B cell (primary cell): ENCODE measurements around the gene GGNBP2. TPM values are rescaled to one million over a fixed set of nuclear protein-coding genes. Genes with fewer than 3 reads are reported as not detected.

Experiments used
- ATAC-seq: fragments of 200-7000 bp; cut with Tn5 transposase; one replicate; pipeline ENCODE4 v1.10.0; 2021; ENCODE audit warnings: low read depth, mild to moderate bottlenecking, moderate number of reproducible peaks, moderate library complexity
- CTCF ChIA-PET: fragments of 350-600 bp; sonication (Branson Sonifier 250); formaldehyde crosslinking; loops from one replicate; lab custom pipeline; 2021; ENCODE audit warnings: antibody characterized with exemption, inconsistent platforms; lab: Charles Lee
- POLR2A ChIA-PET: fragments of 350-600 bp; sonication (Branson Sonifier 250); formaldehyde crosslinking; loops from one replicate; lab custom pipeline; 2021; ENCODE audit warnings: antibody characterized with exemption; lab: Charles Lee
- DNase-seq: peaks from one replicate; pipeline ENCODE4 v3.0.0; 2013
- H2AFZ ChIP-seq: 2 replicates; pipeline ENCODE4 v1.6.1; 2012; ENCODE audit warnings: mild to moderate bottlenecking, low read depth, low read length; ENCODE audit not compliant: insufficient read depth, poor library complexity, severe bottlenecking
- H3K27ac ChIP-seq, 2 donors: 1 replicate in 1 of 2; 2 replicates in 1 of 2; pipeline ENCODE4 v1.5.1; 2012 to 2013; ENCODE audit warnings: low read length in 2 of 2, mild to moderate bottlenecking in 2 of 2, moderate library complexity in 1 of 2
- H3K27me3 ChIP-seq, 4 experiments: fragments of 200-600 bp in 1 of 4; sonication (generic) in 1 of 4; replicated peaks in 1 of 4; 1 replicate in 2 of 4; 2 replicates in 2 of 4; pipeline versions ENCODE4 v1.6.1 to v1.7.0; 2013 to 2016; ENCODE audit warnings: low read length in 3 of 4, mild to moderate bottlenecking in 2 of 4, mixed read lengths in 1 of 4, moderate library complexity in 1 of 4; ENCODE audit not compliant: insufficient read depth in 4 of 4, control insufficient read depth in 3 of 4; ENCODE audit errors: control extremely low read depth in 1 of 4
- H3K36me3 ChIP-seq, 2 experiments: replicated peaks in 1 of 2; 1 replicate in 1 of 2; 2 replicates in 1 of 2; pipeline versions ENCODE4 v1.6.1 to v1.7.1; 2013; ENCODE audit warnings: low read length in 1 of 2; ENCODE audit not compliant: insufficient read depth in 2 of 2, control insufficient read depth in 1 of 2; ENCODE audit errors: control extremely low read depth in 1 of 2, extremely low read depth in 1 of 2
- H3K4me1 ChIP-seq, 2 donors: fragments of 200-600 bp in 1 of 2; sonication (generic) in 1 of 2; 1 replicate in 1 of 2; 2 replicates in 1 of 2; pipeline versions ENCODE4 v1.5.1 to v1.6.1; 2013 to 2017; ENCODE audit warnings: low read length in 2 of 2; ENCODE audit not compliant: control insufficient read depth in 2 of 2, insufficient read depth in 2 of 2
- H3K4me2 ChIP-seq: replicated peaks from 2 replicates; pipeline ENCODE3; 2012; ENCODE audit warnings: mild to moderate bottlenecking, low read depth, low read length; ENCODE audit not compliant: poor library complexity, severe bottlenecking
- H3K4me3 ChIP-seq, 5 experiments: fragments of 200-600 bp in 1 of 5; sonication (generic) in 1 of 5; 1 replicate in 3 of 5; 2 replicates in 2 of 5; pipeline versions ENCODE4 v1.5.1 to v1.7.0; 2011 to 2016; ENCODE audit warnings: low read length in 4 of 5, mild to moderate bottlenecking in 4 of 5, low read depth in 2 of 5, control low read depth in 1 of 5, moderate library complexity in 1 of 5; ENCODE audit not compliant: insufficient read depth in 1 of 5; ENCODE audit errors: control extremely low read depth in 1 of 5, extremely low read depth in 1 of 5
- H3K79me2 ChIP-seq: fragments of 200-600 bp; sonication (generic); one replicate; pipeline ENCODE4 v1.6.0; 2016; ENCODE audit warnings: low read length; ENCODE audit not compliant: control insufficient read depth, insufficient read depth
- H3K9ac ChIP-seq: fragments of 200-600 bp; sonication (generic); 2 replicates; pipeline ENCODE4 v1.6.1; 2017; ENCODE audit warnings: mild to moderate bottlenecking, low read length, moderate library complexity
- H3K9me3 ChIP-seq, 3 donors: one replicate each; pipeline versions ENCODE4 v1.6.1 to v1.7.1; 2013; ENCODE audit warnings: low read length in 2 of 3; ENCODE audit not compliant: control insufficient read depth in 2 of 3, insufficient read depth in 1 of 3; ENCODE audit errors: control extremely low read depth in 1 of 3
- H4K20me1 ChIP-seq: 2 replicates; pipeline ENCODE4 v1.6.0; 2012; ENCODE audit warnings: mild to moderate bottlenecking, low read length; ENCODE audit not compliant: insufficient read depth, control insufficient read depth, poor library complexity, severe bottlenecking
- H3K27ac Mint-ChIP-seq: one replicate; pipeline ENCODE4 v1.8.0; 2021; ENCODE audit warnings: mixed read lengths
- H3K27me3 Mint-ChIP-seq: one replicate; pipeline ENCODE4 v1.8.0; 2021; ENCODE audit warnings: mixed read lengths
- H3K4me1 Mint-ChIP-seq: one replicate; pipeline ENCODE4 v1.8.0; 2021; ENCODE audit warnings: mixed read lengths
- H3K4me3 Mint-ChIP-seq: one replicate; pipeline ENCODE4 v1.8.0; 2021; ENCODE audit warnings: mixed read lengths
- H3K9me3 Mint-ChIP-seq: one replicate; pipeline ENCODE4 v1.8.0; 2022; ENCODE audit warnings: mixed read lengths; ENCODE audit not compliant: insufficient read depth
- EZH2 ChIP-seq: IDR thresholded peaks from 2 replicates; pipeline ENCODE4 v1.6.1; 2012; ENCODE audit warnings: borderline replicate concordance, low read depth, mild to moderate bottlenecking, moderate library complexity, low read length; ENCODE audit not compliant: insufficient read depth, poor library complexity, severe bottlenecking
- WGBS: methylation state at CpG from one replicate; pipeline ENCODE4 v1.1.5; 2013; ENCODE audit warnings: missing lambda C conversion rate; ENCODE audit not compliant: insufficient coverage; 5-methylcytosine and 5-hydroxymethylcytosine counted together
- intact Hi-C: fragments of 100-400 bp; cut with micrococcal nuclease; formaldehyde crosslinking; loops from one replicate; pipeline ENCODE4 v1.10.0; 2022
- polyA plus RNA-seq: library from polyadenylated mRNA; depleted of rRNA; stranded (reverse); fragments of >200 nt; gene quantifications from 2 replicates; pipeline ENCODE4 v1.2.3, GENCODE V29; 2012
- total RNA-seq, 2 donors: library from RNA; stranded (reverse); fragments of 120-200 nt in 1 of 2; gene quantifications; 1 replicate in 1 of 2; 2 replicates in 1 of 2; pipeline versions ENCODE4 v1.2.3 to v1.2.4, GENCODE V29; 2013 to 2022
- TF ChIP-seq, protein P1 (sequence below): fragments of 200-600 bp; IDR thresholded peaks from one replicate; pipeline ENCODE4 v1.8.0; 2022; ENCODE audit warnings: antibody characterized with exemption, mild to moderate bottlenecking

GGNBP2 gene
- total and polyA plus RNA-seq, 2 donors (not counting 1 experiment from before 2014, with no cell fraction given) = 107 to 137 TPM

DNA sequence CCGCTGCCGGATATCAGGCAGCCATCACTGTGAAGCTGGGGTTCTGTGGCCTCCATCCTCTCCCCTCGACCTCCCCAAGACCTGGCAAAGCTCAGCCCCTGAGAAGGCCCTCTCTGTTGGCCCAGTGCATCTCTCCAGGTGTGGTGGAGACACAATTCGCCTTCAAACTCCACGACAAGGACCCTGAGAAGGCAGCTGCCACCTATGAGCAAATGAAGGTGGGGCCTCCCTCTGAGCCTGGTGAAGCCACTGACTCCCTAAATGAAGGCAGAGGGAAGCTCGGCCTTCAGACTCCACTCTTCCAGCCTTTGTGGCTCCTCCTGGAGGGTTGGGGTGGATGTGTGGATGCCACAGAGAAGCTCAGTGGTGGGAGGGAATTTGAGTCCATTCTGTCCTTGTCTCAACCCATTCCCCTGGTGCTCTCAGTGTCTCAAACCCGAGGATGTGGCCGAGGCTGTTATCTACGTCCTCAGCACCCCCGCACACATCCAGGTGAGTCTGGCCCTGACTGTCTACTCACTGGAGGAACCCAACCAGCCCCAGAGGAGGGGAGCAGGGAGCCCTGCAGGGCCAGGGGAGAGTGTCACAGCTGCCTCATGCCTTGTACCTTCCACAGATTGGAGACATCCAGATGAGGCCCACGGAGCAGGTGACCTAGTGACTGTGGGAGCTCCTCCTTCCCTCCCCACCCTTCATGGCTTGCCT is 55.0 kb downstream of the GGNBP2 start:
- Histone ChIP-seq H3K27me3 (peaks cover 0 to 3% (median 0%) of the 10 kb centered on the region in 4 experiments), H3K4me2 (no peak overlapping the region), H3K9ac (no peak overlapping the region), H3K9me3 (no peaks in the 10 kb centered on the region), H4K20me1 (peaks cover 12% of the 10 kb centered on the region), H3K27ac (no peak overlapping the region), H3K4me1 (peaks cover 11 to 25% of the 10 kb centered on the region in 2 donors), H2AFZ (no peak overlapping the region), H3K4me3 (no peak overlapping the region), H3K79me2 (peaks cover 26% of the 10 kb centered on the region), H3K36me3 (no peaks in the 10 kb centered on the region)
- H3K4me1 Mint-ChIP-seq = peaks cover 29% of the 10 kb centered on the region
- WGBS = 98% methylated on average over 9 of the region's 11 CpGs
- H3K27ac Mint-ChIP-seq = no peak overlapping the region
- H3K27me3 Mint-ChIP-seq = no peaks in the 10 kb centered on the region
- intact Hi-C loops = no loop called here
- CTCF ChIA-PET = interaction anchor here (1.4 kb wide), 1 partner anchor 9 kb away, joined by 3 read pairs; no protein-coding TSS in a partner anchor
- DNase-seq = no peak
- POLR2A ChIA-PET = no interaction called here
- H3K9me3 Mint-ChIP-seq = no peaks in the 10 kb centered on the region
- peak overlapping the region; percentile 92 for H3K4me3 Mint-ChIP-seq
- no peak for TF ChIP-seq EZH2
- TF ChIP-seq, protein P1, sequence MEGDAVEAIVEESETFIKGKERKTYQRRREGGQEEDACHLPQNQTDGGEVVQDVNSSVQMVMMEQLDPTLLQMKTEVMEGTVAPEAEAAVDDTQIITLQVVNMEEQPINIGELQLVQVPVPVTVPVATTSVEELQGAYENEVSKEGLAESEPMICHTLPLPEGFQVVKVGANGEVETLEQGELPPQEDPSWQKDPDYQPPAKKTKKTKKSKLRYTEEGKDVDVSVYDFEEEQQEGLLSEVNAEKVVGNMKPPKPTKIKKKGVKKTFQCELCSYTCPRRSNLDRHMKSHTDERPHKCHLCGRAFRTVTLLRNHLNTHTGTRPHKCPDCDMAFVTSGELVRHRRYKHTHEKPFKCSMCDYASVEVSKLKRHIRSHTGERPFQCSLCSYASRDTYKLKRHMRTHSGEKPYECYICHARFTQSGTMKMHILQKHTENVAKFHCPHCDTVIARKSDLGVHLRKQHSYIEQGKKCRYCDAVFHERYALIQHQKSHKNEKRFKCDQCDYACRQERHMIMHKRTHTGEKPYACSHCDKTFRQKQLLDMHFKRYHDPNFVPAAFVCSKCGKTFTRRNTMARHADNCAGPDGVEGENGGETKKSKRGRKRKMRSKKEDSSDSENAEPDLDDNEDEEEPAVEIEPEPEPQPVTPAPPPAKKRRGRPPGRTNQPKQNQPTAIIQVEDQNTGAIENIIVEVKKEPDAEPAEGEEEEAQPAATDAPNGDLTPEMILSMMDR = no peak
- no peak for ATAC-seq

DNA sequence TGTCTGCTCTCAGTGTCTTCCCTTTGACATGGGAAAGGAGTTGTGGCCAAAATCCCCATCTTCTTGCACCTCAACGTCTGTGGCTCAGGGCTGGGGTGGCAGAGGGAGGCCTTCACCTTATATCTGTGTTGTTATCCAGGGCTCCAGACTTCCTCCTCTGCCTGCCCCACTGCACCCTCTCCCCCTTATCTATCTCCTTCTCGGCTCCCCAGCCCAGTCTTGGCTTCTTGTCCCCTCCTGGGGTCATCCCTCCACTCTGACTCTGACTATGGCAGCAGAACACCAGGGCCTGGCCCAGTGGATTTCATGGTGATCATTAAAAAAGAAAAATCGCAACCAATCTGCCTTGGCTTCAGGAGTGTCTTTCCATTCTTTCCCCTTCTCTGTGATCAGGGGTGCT is 55.7 kb downstream of the GGNBP2 start:
- ChIA-PET POLR2A (interaction anchor here (0.6 to 1.9 kb wide), 4 partner anchors 8 to 802 kb away, joined by 6 to 10 read pairs (median 8); partner anchors contain the start of genes DHRS11, GGNBP2, MYO19 and PIGW), CTCF (interaction anchor here (1.0 to 4.5 kb wide), 4 partner anchors 9 to 446 kb away, joined by 4 to 66 read pairs (median 4); partner anchors contain the start of gene DHRS11)
- Mint-ChIP-seq H3K27ac (peak overlapping the region; percentile 93), H3K4me3 (peak overlapping the region; percentile 92), H3K9me3 (no peaks in the 10 kb centered on the region), H3K27me3 (no peaks in the 10 kb centered on the region), H3K4me1 (peaks cover 33% of the 10 kb centered on the region)
- H4K20me1 ChIP-seq = peaks cover 12% of the 10 kb centered on the region
- H3K9me3 ChIP-seq = no peaks in the 10 kb centered on the region
- intact Hi-C loops = no loop called here
- H3K4me3 ChIP-seq = peak overlapping the region in 1 of 5 experiments; percentile 97
- no peaks in the 10 kb centered on the region for H3K36me3 ChIP-seq
- 58% methylated on average over 2 of the region's 3 CpGs for WGBS
- H3K4me1 ChIP-seq = peaks cover 11 to 25% of the 10 kb centered on the region in 2 donors
- ATAC-seq (no peak), DNase-seq (no peak)
- peak overlapping the region; percentile 95 for H3K4me2 ChIP-seq
- TF ChIP-seq, protein P1 = no peak
- no peak for TF ChIP-seq EZH2
- peaks cover 26% of the 10 kb centered on the region for H3K79me2 ChIP-seq
- H3K27ac ChIP-seq = no peak overlapping the region
- H3K27me3 ChIP-seq = no peaks in the 10 kb centered on the region
- H3K9ac ChIP-seq = peak overlapping the region; percentile 95
- H2AFZ ChIP-seq = peak overlapping the region; percentile 92
